Omental fat pad (tissue), 4 donors: Measurements from ENCODE around the gene KRTAP10-11. TPM values are rescaled to one million over a fixed set of nuclear protein-coding genes. Genes with fewer than 3 reads are reported as not detected.
"Not testable (repeated sequence)": the region's sequence is repeated elsewhere in the genome, so short reads cannot be mapped to it uniquely, and the experiment has no call there.

Experiments used
- ATAC-seq: fragments of 150-250 bp; one replicate; pipeline ENCODE4 v1.9.1; 2016; ENCODE audit warnings: mild to moderate bottlenecking, moderate library complexity; ENCODE audit not compliant: low FRiP score
- DNase-seq: peaks from one replicate; pipeline ENCODE4 v3.0.0-alpha.2; 2019; ENCODE audit warnings: low spot score
- total RNA-seq, 4 donors: library from RNA; depleted of rRNA; stranded (reverse); fragments of >200 nt; gene quantifications; one replicate each; pipeline ENCODE4 v1.1.0, GENCODE V29; 2016
- TF ChIP-seq, protein P1 (sequence below), 3 donors: fragments of 450-650 bp; IDR thresholded peaks; one replicate each; pipeline ENCODE4 v1.5.1; 2016 to 2017; ENCODE audit warnings: antibody characterized with exemption in 3 of 3, mild to moderate bottlenecking in 3 of 3, moderate library complexity in 2 of 3

The KRTAP10-11 gene
- total RNA-seq, 4 donors from 2014 or later = not detected

DNA sequence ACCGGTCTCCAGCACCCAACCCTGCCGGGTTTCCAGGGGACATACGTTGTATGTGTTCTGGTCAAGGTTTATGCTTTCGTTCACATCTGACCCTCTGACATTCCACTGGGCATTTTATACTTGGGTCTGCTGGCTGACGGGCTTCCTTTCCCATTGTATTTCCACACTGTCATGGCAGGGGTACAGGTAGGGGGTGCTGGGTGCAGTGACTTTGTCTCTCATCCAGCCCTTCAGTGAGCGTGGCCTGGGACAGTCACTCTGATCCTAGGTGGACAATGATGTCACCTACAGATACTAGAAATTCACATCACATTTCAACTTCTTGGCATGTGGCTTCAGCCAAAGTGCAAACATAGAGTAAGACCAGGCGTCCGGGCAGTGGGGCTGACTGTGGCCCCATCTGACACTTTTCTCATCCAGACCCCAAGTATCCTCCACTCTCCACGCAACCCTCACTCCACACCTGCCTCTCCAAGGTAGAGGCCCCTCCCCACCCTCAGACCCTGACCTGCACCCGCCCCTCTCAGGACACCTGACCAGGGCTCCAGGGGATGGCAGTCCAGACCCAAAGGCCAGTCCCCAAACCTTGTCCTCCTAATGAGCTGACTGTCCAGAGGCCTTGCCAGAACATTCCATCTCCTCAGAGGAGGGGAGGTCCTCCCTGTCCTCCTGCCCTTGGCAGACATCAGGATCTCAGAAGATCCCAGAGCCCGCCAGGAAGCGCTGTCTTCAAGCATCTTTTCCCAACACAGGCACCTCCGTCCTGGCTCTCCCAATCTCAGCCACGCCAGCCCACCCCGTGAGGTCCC, 9.8 kb upstream of the KRTAP10-11 start:
- TF ChIP-seq, protein P1, sequence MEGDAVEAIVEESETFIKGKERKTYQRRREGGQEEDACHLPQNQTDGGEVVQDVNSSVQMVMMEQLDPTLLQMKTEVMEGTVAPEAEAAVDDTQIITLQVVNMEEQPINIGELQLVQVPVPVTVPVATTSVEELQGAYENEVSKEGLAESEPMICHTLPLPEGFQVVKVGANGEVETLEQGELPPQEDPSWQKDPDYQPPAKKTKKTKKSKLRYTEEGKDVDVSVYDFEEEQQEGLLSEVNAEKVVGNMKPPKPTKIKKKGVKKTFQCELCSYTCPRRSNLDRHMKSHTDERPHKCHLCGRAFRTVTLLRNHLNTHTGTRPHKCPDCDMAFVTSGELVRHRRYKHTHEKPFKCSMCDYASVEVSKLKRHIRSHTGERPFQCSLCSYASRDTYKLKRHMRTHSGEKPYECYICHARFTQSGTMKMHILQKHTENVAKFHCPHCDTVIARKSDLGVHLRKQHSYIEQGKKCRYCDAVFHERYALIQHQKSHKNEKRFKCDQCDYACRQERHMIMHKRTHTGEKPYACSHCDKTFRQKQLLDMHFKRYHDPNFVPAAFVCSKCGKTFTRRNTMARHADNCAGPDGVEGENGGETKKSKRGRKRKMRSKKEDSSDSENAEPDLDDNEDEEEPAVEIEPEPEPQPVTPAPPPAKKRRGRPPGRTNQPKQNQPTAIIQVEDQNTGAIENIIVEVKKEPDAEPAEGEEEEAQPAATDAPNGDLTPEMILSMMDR (IDR thresholded peaks at IDR 0.05) = no peak
- ATAC-seq = no peak
- no peak for DNase-seq

DNA sequence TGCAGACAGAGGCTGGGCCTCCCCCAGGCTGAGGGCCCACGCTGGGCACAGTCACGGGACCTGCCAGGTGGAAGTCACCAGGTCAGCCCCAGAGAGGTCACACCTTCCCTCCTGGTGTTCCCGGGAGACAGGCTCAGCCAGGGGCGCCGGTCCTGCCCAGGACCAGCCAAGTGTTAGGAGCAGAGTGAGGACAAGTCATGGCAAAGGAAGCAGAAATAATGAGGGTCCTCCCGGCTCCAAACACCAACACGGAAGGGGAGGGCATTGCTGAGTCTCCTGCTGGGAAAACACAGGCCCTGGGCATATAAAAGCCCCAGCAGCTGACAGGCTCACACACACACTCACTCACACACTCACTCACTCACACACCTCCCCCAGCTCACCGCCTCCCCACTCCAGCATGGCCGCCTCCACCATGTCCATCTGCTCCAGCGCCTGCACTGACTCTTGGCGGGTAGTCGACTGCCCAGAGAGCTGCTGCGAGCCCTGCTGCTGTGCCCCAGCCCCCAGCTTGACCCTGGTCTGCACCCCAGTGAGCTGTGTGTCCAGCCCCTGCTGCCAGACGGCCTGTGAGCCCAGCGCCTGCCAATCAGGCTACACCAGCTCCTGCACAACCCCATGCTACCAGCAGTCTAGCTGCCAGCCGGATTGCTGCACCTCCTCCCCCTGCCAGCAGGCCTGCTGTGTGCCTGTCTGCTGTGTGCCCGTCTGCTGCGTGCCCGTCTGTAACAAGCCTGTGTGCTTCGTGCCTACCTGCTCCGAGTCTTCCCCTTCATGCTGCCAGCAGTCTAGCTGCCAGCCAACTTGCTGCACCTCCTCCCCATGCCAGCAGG, 9.0 kb upstream of the KRTAP10-11 start, which contains the start of gene KRTAP10-10:
Gene KRTAP10-10 (plus strand): TSS at position 339 of the 833 bp plus-strand sequence. CDS start 62 bp downstream, at position 401.
- DNase-seq = no peak

DNA sequence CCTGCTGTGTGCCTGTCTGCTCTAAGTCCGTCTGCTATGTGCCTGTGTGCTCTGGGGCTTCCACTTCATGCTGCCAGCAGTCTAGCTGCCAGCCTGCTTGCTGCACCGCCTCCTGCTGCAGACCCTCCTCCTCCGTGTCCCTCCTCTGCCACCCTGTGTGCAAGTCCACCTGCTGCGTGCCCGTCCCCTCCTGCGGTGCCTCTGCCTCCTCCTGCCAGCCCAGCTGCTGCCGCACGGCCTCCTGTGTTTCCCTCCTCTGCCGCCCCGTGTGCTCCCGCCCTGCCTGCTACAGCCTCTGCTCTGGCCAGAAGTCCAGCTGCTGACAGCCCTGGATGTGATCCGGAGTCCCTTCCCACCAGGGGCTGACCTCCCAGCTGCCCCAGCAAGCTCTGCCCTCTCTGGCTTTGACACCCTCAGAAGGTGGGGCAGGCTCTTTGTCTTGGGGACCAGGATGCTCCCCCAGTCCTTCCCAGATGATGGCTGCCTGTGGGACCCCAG, 8.3 kb upstream of the KRTAP10-11 start:
- not testable (repeated sequence) for DNase-seq, ATAC-seq

More for the DNA sequence above, 9.0 kb upstream of the KRTAP10-11 start, which contains the start of gene KRTAP10-10:
- ATAC-seq = no peak
- TF ChIP-seq, protein P1 (IDR thresholded peaks at IDR 0.05) = no peak

DNA sequence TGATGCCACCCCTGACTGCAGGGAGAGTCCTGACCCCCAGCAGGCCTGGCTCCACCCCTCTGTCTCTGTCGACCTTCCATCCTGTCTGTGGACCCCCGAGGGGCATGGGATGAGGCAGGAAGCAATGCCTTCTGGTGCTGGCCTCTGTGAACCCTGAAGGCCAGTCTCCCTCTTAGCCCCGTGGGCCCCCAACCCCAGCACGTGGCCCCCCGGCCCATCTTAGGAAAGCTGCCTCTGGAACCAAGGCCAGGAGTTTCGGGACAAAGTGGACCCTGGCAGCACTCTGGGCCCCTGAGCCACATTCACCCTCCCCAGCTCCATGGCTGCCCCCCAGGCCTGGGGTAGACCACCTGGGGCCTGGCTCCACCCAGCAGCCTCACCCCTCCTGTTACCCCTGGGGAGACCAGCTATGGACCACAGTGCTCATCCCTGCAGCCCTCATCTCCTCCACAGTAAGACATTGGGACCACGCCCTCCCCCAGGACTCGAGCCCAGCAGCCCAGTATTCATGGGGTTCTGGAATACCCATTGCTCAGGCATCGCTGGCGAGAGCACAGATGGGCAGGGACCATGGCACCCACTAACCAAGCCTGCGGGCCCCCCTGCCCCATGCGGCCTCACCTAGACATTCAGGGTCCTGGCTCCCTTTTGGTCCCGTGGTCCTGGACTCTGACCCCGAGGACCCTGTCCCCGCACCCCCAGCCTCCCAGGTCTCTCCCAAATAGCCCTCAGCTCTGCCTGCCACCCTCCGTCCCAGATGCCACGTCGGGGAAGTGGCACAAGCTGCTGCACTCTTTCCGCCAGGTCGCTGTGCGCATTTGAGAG, 7.5 kb upstream of the KRTAP10-11 start:
- ATAC-seq, DNase-seq: not testable (repeated sequence)

DNA sequence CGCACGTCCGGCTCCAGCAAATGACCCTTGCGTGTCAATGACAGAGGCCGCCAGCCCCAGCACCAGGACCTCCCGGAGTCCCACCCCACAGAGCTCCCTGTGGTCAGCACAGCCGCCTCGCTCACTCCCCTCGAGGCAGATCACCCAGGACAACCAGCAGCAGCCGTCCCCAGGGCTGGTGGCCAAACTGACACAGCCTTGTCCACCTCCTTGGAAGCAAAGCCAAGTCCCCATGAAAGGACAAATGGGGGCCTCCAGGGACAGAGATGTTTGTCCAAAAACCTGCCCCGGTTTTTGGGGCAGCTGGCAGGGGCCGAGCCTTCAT, 6.9 kb upstream of the KRTAP10-11 start:
- TF ChIP-seq, protein P1 (IDR thresholded peaks at IDR 0.05) = no peak
- no peak for ATAC-seq
- no peak for DNase-seq

DNA sequence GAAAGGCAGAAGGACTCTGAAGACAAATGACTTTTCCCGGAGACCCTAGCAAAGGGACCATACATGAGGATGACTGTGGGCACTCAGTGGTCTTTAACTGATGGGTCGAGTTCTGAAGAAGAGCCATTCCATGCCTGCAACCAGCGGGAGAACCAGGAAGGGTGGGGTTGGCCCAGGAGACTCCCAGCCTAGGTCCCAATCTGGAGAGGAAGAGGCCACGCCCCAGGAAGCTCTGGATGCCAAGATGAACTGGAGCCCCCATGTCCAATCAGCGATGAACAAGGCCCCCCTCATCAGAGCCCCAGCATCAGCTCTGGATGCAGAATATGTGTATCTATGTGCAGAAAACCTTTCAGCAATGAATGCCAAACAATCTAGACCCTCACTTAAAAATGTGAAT, 5.5 kb upstream of the KRTAP10-11 start:
- no peak for ATAC-seq
- TF ChIP-seq, protein P1 (IDR thresholded peaks at IDR 0.05) = no peak
- no peak for DNase-seq

DNA sequence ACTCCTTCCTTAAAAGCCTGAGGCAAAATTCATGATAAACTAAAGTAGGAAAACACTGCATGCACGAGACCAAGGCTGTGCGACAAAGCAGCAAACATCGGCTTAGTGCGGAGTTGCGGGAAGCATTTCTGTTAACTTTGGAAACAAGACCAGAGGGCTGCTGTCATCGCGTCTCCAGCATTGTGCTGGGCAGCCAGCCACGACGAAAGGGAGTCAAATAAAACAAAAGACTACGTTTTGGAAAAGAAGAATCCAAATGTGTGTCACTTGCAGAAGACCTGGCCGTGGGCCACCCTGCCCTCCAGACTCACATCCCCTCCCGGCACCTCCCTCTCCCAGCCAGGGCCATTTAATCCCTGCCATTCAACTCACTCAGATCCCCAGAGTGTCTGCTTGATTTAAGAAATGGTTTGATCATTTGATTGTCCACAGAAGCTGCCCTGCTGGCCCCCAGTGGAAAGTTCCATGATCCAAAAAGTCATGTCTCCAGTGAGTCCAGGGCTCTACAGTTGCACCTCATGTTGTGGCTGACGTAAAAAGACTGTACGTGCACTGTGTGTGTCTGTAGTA, 2.4 kb upstream of the KRTAP10-11 start:
- ATAC-seq = no peak
- TF ChIP-seq, protein P1 (IDR thresholded peaks at IDR 0.05) = no peak
- no peak for DNase-seq
